Activated CD8-positive, alpha-beta memory T cell treated with anti-CD3 and anti-CD28 coated beads for 4 hours (primary cell): Measurements from ENCODE around the gene ADH5.
"Not testable (repeated sequence)": the region's sequence is repeated elsewhere in the genome, so short reads cannot be mapped to it uniquely, and the experiment has no call there.

ENCODE experiments used
- DNase-seq, 2 donors: peaks; one replicate each; pipeline ENCODE4 v3.0.0-alpha.2; 2020; ENCODE audit warnings: low read depth in 2 of 2

Gene ADH5

GRCh38 chr4:99088481-99089365 lies at the start of gene ADH5:
Gene ADH5 (minus strand): TSS chr4:99088788. CDS start chr4:99088700, 88 bp downstream.
- peak; percentile 80 for DNase-seq

DNA sequence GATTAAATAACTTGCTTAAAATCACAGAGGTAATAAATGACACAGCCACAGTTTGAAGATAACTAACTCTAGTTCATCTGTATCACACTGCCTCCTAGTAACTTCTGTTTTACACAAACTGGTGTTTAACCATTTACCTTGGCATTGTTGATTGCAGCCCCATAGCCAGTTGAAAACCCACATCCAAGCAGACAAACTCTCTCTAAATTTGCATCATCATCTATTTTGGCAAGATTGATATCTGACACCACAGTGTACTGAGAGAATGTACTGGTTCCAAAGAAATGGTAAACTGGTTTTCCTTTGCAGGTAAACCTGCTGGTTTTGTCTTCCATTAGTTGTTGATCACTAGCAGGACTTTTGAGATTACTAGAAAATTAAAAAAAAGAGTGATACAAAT lies 47.7 kb upstream of the ADH5 start:
- DNase-seq = no peak

DNA sequence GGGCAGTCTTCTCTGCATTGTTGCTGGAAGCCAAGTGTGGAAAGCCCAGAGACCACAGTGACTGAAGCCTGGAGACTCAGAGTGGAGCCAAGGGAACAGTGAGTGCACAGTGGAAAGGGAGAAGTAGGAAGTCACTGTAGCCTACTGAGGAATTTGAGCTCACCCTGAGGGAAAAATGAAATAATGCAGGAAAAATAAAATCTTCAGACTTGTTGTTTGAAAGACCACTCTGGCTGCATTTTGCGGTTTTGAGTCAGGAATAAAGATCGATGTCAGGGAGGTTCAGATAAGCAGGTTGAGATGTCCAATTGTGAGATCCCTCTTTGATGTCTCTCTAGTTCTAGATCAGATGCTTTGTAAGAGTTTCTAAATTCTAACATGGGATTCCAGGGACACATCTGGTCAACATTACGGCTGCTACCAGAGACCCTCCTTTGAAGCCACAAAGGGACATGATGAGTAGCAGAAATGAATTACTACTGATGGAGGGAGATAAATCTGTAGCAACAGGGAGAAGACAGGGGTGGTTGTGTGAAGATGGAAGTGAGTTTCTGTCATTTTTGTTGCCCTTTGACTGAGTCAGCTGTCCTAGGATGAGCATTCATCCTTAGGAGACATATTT lies 47.1 kb upstream of the ADH5 start:
- no peak for DNase-seq

DNA sequence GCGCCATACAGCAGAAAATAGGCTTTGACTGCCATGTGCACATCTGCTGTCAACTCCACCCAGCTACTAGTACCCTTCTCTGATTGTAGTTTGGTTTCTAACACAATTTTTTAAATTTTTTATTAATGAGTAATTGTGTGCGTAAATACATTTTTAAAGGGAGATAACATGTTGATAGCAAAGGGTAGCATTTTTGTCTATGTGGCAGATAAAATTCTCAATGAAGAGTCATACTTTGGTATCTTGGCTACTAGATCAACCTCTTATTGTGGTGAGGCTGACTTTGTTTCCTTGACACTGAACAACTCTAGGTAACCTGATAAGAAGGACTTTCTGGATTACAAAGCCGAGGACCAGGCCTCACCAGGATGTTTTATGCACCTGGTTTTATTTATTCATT lies 46.0 kb upstream of the ADH5 start:
- no peak for DNase-seq

DNA sequence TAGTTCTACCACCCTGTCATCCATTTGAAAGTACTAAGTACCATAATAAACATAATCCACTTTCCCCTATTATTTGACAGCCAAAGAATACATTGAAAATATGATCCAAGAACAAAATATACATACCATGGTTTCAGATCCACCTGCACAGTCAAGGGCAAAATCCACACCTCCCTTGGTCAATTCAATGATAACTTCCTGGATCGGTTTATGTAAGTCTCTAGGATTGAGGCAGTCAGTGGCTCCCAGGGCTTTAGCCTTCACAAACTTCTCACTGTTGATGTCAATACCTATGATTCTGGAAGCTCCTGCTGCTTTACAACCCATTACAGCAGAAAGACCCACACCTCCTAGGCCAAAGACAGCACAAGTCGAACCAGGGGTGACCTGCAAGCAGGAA lies 42.8 kb upstream of the ADH5 start:
- no peak for DNase-seq

GRCh38 chr4:99126376-99126775 lies 37.8 kb upstream of the ADH5 start:
- no peak for DNase-seq

- DNase-seq = no peak
These were observed 32.4 kb upstream of the ADH5 start for GRCh38 chr4:99121008-99121407.

DNA sequence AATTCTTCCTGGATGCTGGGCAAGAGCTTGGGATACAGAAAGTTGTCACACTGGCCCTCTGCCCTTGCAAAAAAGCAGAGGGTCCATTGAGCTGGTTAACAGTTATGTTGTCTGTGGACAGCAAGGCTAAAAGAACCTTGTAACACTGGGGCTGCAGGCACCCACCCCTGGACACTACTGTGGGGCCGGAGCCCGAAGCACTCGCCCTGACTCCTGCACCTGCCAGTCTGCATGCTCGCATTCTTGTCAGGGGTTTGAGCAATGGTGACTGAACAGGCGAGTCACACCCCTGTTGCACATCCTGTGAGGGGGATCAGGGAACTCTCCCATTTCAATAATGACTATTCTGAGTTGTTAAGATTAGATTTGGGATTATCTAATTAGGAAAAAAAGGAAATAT lies 31.9 kb upstream of the ADH5 start:
- no peak for DNase-seq

GRCh38 chr4:99117876-99118693 lies 29.5 kb upstream of the ADH5 start:
- DNase-seq = no peak

DNA sequence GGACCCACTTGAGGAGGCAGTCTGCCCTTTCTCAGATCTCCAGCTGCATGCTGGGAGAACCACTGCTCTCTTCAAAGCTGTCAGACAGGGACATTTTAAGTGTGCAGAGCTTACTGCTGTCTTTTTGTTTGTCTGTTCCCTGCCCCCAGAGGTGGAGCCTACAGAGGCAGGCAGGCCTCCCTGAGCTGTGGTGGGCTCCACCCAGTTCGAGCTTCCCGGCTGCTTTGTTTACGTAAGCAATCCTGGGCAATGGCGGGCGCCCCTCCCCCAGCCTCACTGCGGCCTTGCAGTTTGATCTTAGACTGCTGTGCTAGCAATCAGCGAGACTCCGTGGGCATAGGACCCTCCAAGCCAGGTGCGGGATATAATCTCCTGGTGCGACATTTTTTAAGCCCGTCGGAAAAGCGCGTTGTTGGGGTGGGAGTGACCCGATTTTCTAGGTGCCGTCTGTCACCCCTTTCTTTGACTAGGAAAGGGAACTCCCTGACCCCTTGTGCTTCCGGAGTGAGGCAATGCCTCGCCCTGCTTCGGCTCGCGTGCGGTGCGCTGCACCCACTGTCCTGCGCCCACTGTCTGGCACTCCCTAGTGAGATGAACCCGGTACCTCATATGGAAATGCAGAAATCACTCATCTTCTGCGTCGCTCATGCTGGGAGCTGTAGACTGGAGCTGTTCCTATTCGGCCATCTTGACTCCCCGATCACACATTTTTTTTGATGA lies 28.7 kb upstream of the ADH5 start:
- not testable (repeated sequence) for DNase-seq

DNA sequence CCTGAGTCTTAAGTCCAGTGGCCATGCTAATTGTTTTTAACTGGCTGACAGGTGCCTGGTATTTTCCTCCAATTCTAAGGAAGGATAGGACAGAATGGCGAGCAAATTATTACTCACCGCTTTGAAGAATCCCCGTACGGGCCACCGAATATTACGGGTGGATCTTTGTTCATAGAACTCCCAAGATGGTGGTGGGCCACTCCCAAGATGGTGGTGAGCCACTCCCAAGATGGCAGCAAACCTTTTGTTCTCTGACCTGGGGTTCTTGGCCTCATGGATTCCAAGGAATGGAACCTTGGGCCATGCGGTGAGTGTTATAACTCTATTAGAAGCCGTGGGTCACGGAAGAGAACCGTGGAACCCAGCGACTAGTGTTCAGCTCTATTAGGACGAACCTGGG lies 20.7 kb upstream of the ADH5 start:
- DNase-seq = not testable (repeated sequence)

GRCh38 chr4:99104153-99104552 lies 15.6 kb upstream of the ADH5 start:
- DNase-seq = no peak

GRCh38 chr4:99103166-99103565 lies 14.6 kb upstream of the ADH5 start:
- no peak for DNase-seq

DNA sequence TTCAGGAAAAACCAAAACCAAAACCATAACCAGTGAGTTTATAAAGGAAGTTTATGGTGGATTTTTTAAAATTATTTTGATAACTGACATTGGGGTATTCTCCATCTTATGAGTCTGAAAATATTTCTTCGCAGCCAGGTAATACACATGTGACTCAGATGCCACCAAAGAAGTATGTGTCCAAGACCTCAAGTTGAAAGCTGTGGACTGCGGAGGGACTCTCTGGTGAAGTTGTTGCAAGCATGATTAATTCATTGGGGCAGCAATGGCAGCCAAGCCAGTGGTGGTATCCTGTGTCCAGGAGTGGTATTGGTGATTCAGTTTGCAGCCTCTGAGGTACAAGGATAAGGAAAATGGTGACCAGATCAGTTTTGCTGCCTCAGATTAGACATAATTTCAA lies 14.0 kb upstream of the ADH5 start:
- DNase-seq = no peak

GRCh38 chr4:99100876-99101275 lies 12.3 kb upstream of the ADH5 start:
- no peak for DNase-seq

GRCh38 chr4:99099814-99100213 lies 11.2 kb upstream of the ADH5 start:
- DNase-seq = not testable (repeated sequence)

DNA sequence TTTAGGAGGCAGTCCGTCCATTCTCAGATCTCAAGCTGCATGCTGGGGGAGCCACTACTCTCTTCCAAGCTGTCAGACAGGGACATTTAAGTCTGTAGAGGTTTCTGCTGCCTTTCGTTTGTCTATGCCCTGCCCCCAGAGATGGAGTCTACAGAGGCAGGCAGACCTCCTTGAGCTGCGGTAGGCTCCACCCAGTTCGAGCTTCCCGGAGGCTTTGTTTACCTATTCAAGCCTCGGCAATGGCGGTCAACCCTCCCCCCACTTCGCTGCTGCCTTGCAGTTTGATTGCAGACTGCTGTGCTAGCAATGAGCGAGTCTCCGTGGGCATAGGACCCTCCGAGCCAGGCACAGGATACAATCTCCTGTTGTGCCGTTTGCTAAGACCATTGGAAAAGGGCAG lies 10.7 kb upstream of the ADH5 start:
- DNase-seq = no peak

DNA sequence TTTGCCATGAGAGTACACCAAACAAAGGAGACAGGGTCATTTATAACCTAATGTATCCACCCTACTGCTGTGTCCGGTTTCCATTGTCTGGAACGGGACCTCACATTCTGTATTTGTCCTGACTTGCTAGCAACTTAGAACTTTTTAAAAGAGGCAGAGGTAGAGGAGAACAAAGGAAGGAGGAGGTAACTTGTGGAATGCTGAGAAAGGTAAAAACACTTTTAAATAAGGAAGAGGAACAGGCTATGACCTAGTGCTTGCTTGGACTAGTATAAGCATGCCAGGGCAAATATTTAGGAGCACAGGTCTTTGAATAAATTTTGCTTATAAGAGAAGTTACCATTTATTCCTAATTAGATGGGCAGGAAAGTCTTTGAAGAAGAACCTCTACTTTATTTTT lies 3.3 kb upstream of the ADH5 start:
- DNase-seq = not testable (repeated sequence)

DNA sequence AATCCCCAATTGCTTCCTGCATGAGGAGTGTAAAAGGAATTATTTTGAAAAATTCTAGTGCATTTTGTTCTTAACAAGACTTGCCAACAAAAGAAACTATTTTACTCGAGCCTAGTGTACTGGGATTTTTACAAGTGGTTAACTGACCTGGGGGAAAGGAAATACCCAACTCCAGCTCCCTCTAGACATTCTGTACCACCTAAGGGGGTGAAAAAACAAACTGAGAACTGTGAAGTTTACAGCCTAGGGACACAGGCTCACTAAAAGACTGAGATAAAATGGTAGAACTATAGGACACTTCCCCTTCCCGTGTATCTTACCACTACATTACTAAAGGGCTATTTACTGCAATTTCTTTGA lies 2.6 kb upstream of the ADH5 start:
- no peak for DNase-seq

GRCh38 chr4:99090481-99091215 lies 2.1 kb upstream of the ADH5 start:
- no peak for DNase-seq

- DNase-seq = no peak
These were observed 552 bp downstream of the ADH5 start for GRCh38 chr4:99088023-99088449.
